CD14-positive monocyte (primary cell): ENCODE data around the gene GON4L. TPM values are rescaled to one million over a fixed set of nuclear protein-coding genes. Genes with fewer than 3 reads are reported as not detected.

Source experiments
- DNase-seq, 3 donors: peaks; one replicate each; pipeline ENCODE4 v3.0.0-alpha.2; 2011 to 2022
- H2AFZ ChIP-seq: 2 replicates; pipeline ENCODE4 v1.6.0; 2012; ENCODE audit warnings: mild to moderate bottlenecking, low read depth, low read length, inconsistent platforms; ENCODE audit not compliant: insufficient read depth, poor library complexity, severe bottlenecking
- H3K27ac ChIP-seq, 2 donors: 1 replicate in 1 of 2; 2 replicates in 1 of 2; pipeline ENCODE4 v1.5.1; 2012 to 2013; ENCODE audit warnings: low read length in 2 of 2, control low read depth in 1 of 2, inconsistent platforms in 1 of 2, low read depth in 1 of 2, mild to moderate bottlenecking in 1 of 2
- H3K27me3 ChIP-seq, 2 donors: one replicate each; pipeline versions ENCODE4 v1.6.0 to v1.6.1; 2011 to 2013; ENCODE audit warnings: low read length in 2 of 2; ENCODE audit not compliant: control insufficient read depth in 2 of 2, insufficient read depth in 2 of 2
- H3K36me3 ChIP-seq, 2 donors: replicated peaks in 1 of 2; 1 replicate in 1 of 2; 2 replicates in 1 of 2; pipeline versions ENCODE4 v1.5.1 to v1.6.1; 2012 to 2013; ENCODE audit warnings: low read length in 2 of 2, control low read depth in 1 of 2, inconsistent platforms in 1 of 2, mild to moderate bottlenecking in 1 of 2; ENCODE audit not compliant: insufficient read depth in 2 of 2, control insufficient read depth in 1 of 2
- H3K4me1 ChIP-seq, 2 donors: 1 replicate in 1 of 2; 2 replicates in 1 of 2; pipeline versions ENCODE4 v1.5.1 to v1.6.1; 2012 to 2013; ENCODE audit warnings: low read length in 2 of 2, control low read depth in 1 of 2, inconsistent platforms in 1 of 2, mild to moderate bottlenecking in 1 of 2, moderate library complexity in 1 of 2; ENCODE audit not compliant: insufficient read depth in 2 of 2, control insufficient read depth in 1 of 2
- H3K4me2 ChIP-seq: replicated peaks from 2 replicates; pipeline ENCODE3; 2012; ENCODE audit warnings: low read length, moderate library complexity, mild to moderate bottlenecking; ENCODE audit not compliant: poor library complexity, severe bottlenecking; ENCODE audit errors: extremely low read depth
- H3K4me3 ChIP-seq, 3 experiments: fragments of 200-600 bp in 1 of 3; sonication (generic) in 1 of 3; replicated peaks in 1 of 3; 1 replicate in 2 of 3; 2 replicates in 1 of 3; pipeline ENCODE4 v1.5.1; 2011 to 2013; ENCODE audit warnings: low read length in 3 of 3, mild to moderate bottlenecking in 3 of 3, control low read depth in 2 of 3, low read depth in 2 of 3, inconsistent platforms in 1 of 3, moderate library complexity in 1 of 3
- H3K79me2 ChIP-seq: 2 replicates; pipeline ENCODE4 v1.6.0; 2012; ENCODE audit warnings: mild to moderate bottlenecking, control low read depth, inconsistent platforms, low read length, moderate library complexity; ENCODE audit not compliant: insufficient read depth
- H3K9ac ChIP-seq: 2 replicates; pipeline ENCODE4 v1.6.0; 2017; ENCODE audit warnings: low read length, mild to moderate bottlenecking; ENCODE audit not compliant: insufficient read depth, poor library complexity, severe bottlenecking
- H3K9me3 ChIP-seq, 2 donors: replicated peaks in 1 of 2; 1 replicate in 1 of 2; 2 replicates in 1 of 2; pipeline versions ENCODE4 v1.5.1 to v1.6.1; 2012 to 2013; ENCODE audit warnings: low read length in 2 of 2, control low read depth in 1 of 2; ENCODE audit not compliant: control insufficient read depth in 1 of 2, insufficient read depth in 1 of 2
- H4K20me1 ChIP-seq: 2 replicates; pipeline ENCODE4 v1.6.0; 2012; ENCODE audit warnings: mild to moderate bottlenecking, low read length, control low read depth, moderate library complexity; ENCODE audit not compliant: insufficient read depth
- H3K27ac Mint-ChIP-seq, 7 donors: one replicate each; pipeline ENCODE4 v1.8.0; 2020; ENCODE audit warnings: mild to moderate bottlenecking in 7 of 7, mixed read lengths in 7 of 7, moderate library complexity in 6 of 7, inconsistent platforms in 2 of 7
- H3K27me3 Mint-ChIP-seq, 3 donors: one replicate each; pipeline ENCODE4 v1.8.0; 2021 to 2022; ENCODE audit warnings: low read depth in 3 of 3, mild to moderate bottlenecking in 3 of 3, mixed read lengths in 3 of 3, moderate library complexity in 3 of 3, inconsistent platforms in 1 of 3
- H3K36me3 Mint-ChIP-seq, 2 donors: one replicate each; pipeline ENCODE4 v1.8.0; 2020; ENCODE audit warnings: mixed read lengths in 2 of 2, inconsistent platforms in 1 of 2, mild to moderate bottlenecking in 1 of 2
- H3K4me1 Mint-ChIP-seq: one replicate; pipeline ENCODE4 v1.8.0; 2020; ENCODE audit warnings: mild to moderate bottlenecking, mixed read lengths
- H3K4me3 Mint-ChIP-seq, 2 donors: one replicate each; pipeline ENCODE4 v1.8.0; 2020; ENCODE audit warnings: mild to moderate bottlenecking in 2 of 2, mixed read lengths in 2 of 2, moderate library complexity in 1 of 2
- H3K9me3 Mint-ChIP-seq, 7 donors: one replicate each; pipeline ENCODE4 v1.8.0; 2020 to 2022; ENCODE audit warnings: mixed read lengths in 7 of 7, mild to moderate bottlenecking in 6 of 7, moderate library complexity in 6 of 7, inconsistent platforms in 2 of 7
- CTCF ChIP-seq: fragments of 200-600 bp; IDR thresholded peaks from one replicate; pipeline ENCODE4 v1.8.0; 2022; ENCODE audit warnings: antibody characterized with exemption, mild to moderate bottlenecking
- WGBS: methylation state at CpG from one replicate; pipeline ENCODE4 v1.1.5; 2013; ENCODE audit warnings: missing lambda C conversion rate; ENCODE audit not compliant: insufficient coverage; 5-methylcytosine and 5-hydroxymethylcytosine counted together
- intact Hi-C, 2 donors: fragments of 100-400 bp; cut with micrococcal nuclease; formaldehyde crosslinking; loops; one replicate each; pipeline versions ENCODE4 v1.15.0 to v1.15.1; 2023
- polyA plus RNA-seq, 3 donors: library from polyadenylated mRNA; depleted of rRNA in 1 of 3; unstranded in 2 of 3; stranded (reverse) in 1 of 3; fragments of 300-500 nt in 2 of 3; fragments of >200 nt in 1 of 3; fragmentation: Illumina TruSeq in 2 of 3; gene quantifications; 1 replicate in 2 of 3; 2 replicates in 1 of 3; pipeline ENCODE4 v1.2.3, GENCODE V29; 2012 to 2021

Gene GON4L
- polyA plus RNA-seq, 3 donors, result 8.5 to 39.5 (median 14.0) TPM

DNA sequence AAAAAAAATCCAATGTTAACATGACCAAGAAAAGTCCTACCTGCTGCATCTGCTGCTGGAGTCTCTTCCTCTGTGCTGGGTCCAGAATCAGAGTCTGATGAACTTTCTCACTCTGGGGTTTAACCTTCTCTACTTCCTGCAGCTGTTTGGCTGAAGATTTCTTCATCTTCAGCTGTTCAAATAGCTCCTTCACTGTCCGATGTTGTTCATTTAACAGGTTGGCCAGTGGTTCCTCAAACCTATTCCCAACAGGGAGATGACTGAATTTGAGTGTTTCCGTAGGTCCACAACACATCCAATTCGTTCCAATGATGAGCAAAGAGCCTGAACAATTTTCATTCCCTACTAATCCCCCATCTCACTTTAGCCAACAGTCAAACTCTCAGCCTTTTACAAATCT is 79.4 kb downstream of the GON4L start:
- no peak for DNase-seq
- TF ChIP-seq CTCF, result no peak
- H3K9me3 Mint-ChIP-seq, result peaks cover 0 to 1% (median 0%) of the 10 kb centered on the region in 7 donors
- H3K9ac ChIP-seq, result no peak overlapping the region
- intact Hi-C loops, result no loop called here
- H3K36me3 ChIP-seq, result peaks cover 67 to 73% of the 10 kb centered on the region in 2 donors
- H3K79me2 ChIP-seq, result no peaks in the 10 kb centered on the region
- peaks cover 4 to 9% of the 10 kb centered on the region in 2 donors for H3K4me1 ChIP-seq
- WGBS, result 0% methylated on average over 1 of the region's 3 CpGs
- no peak overlapping the region for H3K4me3 ChIP-seq
- H3K36me3 Mint-ChIP-seq, result peaks cover 63 to 73% of the 10 kb centered on the region in 2 donors
- no peak overlapping the region for H3K27ac ChIP-seq
- no peaks in the 10 kb centered on the region for H3K27me3 ChIP-seq
- H3K4me1 Mint-ChIP-seq, result peaks cover 11% of the 10 kb centered on the region
- no peaks in the 10 kb centered on the region for H3K27me3 Mint-ChIP-seq
- H2AFZ ChIP-seq, result no peak overlapping the region
- no peak overlapping the region for H3K4me3 Mint-ChIP-seq
- H3K27ac Mint-ChIP-seq, result peak overlapping the region in 2 of 7 donors; percentile 14 to 25
- H3K9me3 ChIP-seq, result no peaks in the 10 kb centered on the region
- no peaks in the 10 kb centered on the region for H4K20me1 ChIP-seq
- H3K4me2 ChIP-seq, result no peak overlapping the region

GRCh38 chr1:155776414-155776813 is 80.6 kb downstream of the GON4L start:
- H2AFZ ChIP-seq, result no peak overlapping the region
- no peak overlapping the region for H3K4me3 Mint-ChIP-seq
- H3K36me3 ChIP-seq, result peaks cover 71 to 77% of the 10 kb centered on the region in 2 donors
- no peak for TF ChIP-seq CTCF
- DNase-seq, result no peak
- peak overlapping the region in 4 of 7 donors; percentile 20 to 57 (median 41) for H3K27ac Mint-ChIP-seq
- no peaks in the 10 kb centered on the region for H4K20me1 ChIP-seq
- peaks cover 0 to 1% (median 0%) of the 10 kb centered on the region in 7 donors for H3K9me3 Mint-ChIP-seq
- H3K36me3 Mint-ChIP-seq, result peaks cover 71 to 84% of the 10 kb centered on the region in 2 donors
- H3K4me3 ChIP-seq, result no peak overlapping the region
- no peaks in the 10 kb centered on the region for H3K9me3 ChIP-seq
- H3K27me3 Mint-ChIP-seq, result peaks cover 0 to 1% (median 0%) of the 10 kb centered on the region in 3 donors
- peaks cover 11% of the 10 kb centered on the region for H3K4me1 Mint-ChIP-seq
- H3K79me2 ChIP-seq, result no peaks in the 10 kb centered on the region
- WGBS, result 0% methylated on average over 1 of the region's 4 CpGs
- no peak overlapping the region for H3K27ac ChIP-seq
- H3K4me1 ChIP-seq, result peaks cover 4 to 9% of the 10 kb centered on the region in 2 donors
- H3K9ac ChIP-seq, result no peak overlapping the region
- no peak overlapping the region for H3K4me2 ChIP-seq
- intact Hi-C loops, result no loop called here
- no peaks in the 10 kb centered on the region for H3K27me3 ChIP-seq
